Stimulated activated CD4-positive, alpha-beta T cell treated with anti-CD3 and anti-CD28 coated beads, Interleukin-4, amount 100 ng/mL, for 24 hours (primary cell): ENCODE results near the gene RBM19.

Source experiments
- DNase-seq: peaks from one replicate; pipeline ENCODE4 v3.0.0-alpha.2; 2020

The RBM19 gene

DNA sequence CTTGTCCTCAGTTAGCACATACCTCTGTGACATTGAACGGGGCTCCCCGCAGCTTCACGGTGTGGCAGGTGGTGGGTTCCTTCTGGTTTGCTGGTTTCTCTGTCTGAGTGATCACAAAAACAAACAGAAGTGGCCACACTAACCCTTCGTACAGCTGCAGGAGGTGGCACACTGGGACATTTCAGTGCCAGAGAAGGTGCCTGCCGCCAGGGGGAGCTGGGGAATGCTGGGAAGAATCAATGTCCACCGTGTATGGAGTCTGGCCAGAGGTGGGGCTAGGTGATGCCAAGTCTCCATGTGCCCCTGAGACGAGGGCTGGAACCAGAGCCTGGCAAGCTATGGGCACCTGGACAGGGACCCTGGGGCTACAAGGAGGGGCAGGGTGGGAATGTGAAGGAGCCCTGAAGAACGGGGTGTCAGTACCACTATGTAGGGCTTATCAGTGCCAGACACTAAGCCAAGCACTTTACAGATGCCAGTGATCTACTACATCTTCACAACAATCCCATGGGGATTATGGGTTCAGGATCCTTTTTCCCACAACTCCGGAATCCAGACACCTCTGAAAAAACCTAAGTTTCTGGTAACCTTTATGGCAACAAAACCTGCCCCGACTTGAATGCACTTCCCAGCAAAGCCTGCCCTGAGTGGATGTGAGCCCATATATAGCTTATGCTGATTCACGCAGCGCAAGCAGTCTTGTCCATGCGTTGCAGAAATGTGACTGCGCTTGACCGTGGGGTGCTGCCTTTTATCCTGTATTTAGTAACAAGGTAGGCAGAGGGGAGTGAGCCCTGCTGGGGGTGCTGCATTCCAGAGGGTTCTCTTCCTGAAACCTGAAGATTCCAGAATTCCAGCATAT, 10.8 kb downstream of the RBM19 start:
- DNase-seq, result no peak

DNA sequence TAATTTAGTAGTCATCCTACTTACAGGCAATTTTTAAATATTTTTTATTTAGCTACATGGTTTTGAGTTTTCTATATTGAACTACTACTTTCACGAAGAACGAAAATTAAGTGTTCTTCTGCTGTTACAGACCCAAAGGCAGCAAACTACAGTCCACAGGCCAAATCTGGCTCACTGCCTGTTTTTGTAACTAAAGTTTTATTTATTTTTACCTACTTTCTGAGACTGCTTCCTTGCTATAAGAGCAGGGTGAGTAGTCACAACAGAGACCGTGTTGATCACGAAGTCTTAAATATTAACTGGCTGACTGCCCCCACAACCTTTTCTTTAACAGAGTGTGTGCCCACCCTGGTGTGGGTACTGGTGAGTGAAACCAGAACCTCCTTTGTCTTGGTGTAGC, 11.6 kb downstream of the RBM19 start:
- DNase-seq, result no peak

DNA sequence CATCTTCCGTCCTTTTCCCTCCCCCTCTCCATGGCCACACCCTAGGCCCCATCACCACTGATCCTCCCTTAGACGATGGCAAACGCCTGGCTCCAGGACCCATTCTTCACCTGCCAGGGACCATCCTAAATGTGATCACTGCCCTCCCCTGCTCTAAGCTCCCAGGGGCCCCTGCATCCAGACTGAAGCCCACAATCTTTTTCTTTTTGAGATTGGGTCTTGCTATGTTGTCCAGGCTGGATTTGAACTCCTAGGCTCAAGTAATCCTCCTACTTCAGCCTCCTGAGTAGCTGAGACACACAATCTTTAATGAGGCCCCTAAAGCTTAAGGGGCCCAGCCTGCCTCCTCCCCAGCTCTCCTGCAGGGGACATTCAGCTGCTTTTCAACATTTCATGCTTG, 15.3 kb downstream of the RBM19 start:
- DNase-seq, result no peak

DNA sequence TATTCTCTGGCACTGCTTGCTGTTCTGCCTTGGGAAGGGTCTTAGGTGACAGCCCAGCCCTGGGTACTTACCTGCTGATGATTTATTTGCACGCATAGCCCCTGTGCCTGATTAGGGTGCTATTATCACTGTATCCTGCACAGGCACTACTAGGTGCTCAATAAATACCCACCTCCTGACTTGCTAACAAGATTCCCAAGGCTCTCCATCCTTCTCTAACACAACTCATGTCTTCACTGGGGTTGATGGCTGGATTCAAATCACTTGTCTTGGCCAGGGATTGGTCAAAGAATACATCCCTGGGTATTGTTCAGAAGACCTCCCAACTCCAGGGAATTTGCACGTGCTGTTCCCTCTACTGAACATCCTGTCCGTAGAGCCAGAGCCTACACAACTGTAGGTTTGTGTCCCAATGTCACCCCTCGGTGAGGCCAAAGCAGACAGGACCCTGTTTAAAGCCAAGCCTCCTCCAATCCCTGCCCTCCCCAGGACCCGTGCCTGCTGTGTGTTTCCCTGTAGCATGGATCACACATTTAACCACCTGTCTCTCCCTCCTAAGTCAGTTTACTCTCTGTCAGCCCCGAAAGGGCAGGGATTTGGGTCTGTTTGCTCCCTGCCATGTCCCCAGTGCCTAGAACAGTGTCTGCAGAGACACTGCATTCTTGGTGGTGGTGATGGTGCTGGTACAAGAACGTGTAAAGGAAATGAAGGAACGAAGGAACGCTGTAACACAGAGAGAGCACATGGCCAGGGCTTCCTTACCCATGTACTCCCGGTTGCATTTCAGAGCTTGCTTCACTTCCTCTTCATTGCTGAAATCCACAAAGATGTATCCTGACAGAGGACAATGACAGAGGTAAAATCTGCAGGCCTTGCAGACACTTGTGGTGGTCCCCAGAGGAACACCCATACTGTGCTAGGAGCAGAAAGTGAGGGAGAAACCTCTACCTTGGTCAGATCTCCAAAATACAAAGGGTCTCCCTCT, 16.5 kb downstream of the RBM19 start:
- DNase-seq, result no peak

DNA sequence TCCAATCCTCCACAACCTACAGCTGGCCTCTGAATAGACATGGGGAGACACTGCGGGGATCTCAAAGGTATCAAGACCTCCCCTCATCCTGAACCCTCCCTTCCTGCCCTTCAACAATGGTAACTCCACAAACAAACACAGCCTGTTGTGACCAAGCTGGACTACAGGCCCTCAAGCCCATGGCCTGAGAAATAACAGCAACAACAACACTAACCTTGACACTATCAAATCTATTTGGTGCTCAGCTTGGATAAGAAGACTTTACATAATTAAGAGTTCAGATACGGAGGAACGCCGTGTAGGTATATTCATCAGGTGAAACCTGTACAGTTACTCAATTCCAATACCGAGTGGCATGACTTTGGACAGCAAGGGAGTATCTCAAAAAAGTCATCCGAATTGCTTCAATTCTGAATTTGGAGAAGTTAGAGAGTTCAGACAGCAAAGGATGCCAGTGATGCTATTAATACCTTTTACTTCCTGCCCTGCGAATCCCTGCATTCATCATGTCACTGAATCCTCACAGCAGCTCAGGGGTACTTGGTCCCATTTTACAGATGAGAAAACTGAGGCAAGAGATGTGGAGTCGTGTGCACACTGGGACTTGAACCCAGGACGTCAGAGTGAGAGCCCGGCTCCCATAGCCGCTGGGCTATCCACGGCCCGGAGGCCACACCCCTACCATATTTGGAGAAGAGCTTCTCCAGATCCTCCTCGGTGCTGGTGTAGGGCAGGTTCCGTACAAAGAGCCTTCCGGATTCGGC, 17.8 kb downstream of the RBM19 start:
- no peak for DNase-seq

DNA sequence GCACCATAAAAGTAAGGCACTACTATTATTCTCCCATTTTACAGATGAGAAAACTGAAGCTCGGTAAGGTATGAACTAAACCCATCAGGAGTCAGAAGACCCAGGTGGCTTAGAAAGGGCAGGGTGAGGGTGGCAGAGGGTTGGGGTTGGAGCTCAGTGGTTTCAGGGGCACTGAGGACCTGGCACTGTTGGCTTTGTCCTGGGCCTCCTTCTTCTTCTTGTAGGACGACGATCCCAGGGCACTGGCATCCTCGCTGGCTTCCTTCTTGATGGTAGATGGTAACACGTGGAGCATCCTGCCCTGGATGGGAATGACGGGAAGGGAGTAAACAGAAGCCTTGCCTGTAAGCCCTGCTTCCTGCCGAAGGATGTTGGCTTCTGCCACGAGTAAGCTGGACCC, 19.9 kb downstream of the RBM19 start:
- no peak for DNase-seq

DNA sequence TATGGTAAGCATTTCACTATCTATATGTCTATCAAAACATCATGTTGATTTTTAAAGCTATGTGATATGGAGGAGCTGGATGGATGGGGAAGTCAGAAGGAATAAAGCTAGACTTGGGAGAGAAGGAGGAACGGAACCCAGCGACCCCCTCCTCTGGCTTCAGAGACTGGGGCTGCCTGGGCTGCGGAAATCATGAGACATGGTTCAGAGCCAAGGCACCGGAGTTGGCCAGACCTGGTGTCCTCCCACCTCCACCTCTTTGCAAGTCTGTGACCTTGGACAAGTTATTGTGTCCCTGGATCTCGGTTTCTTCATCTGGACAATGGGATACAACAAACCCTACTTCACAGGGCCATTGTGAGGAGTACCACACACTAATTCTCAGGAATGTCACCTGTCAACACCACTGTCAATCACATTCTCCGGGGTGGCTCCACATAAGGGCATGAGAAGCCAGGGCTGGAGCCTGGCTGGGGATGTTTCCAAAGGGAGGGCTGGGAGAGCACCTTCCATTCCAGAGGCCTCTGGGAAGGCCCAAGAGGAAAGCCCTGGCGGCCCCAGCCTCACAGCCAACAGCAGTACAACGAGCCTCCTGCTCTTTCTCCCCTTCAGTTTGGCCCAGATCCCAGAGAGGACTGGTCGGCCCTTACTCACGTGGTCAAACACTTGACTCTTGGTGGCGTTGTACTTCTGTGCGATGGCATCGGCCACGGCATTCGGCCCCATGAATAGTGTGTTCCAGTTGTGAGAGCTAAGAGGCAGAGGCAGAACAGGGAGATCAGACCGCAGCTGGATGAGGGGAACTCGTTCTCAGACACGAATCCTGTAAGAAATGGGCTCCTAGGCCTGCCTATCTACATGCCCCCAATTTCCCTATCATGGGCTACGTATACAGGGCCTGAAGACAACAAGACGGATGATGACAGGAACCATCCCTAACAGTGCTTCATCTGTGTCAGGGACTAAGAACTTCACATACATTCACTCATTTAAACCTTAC, 20.7 kb downstream of the RBM19 start:
- DNase-seq, result no peak

DNA sequence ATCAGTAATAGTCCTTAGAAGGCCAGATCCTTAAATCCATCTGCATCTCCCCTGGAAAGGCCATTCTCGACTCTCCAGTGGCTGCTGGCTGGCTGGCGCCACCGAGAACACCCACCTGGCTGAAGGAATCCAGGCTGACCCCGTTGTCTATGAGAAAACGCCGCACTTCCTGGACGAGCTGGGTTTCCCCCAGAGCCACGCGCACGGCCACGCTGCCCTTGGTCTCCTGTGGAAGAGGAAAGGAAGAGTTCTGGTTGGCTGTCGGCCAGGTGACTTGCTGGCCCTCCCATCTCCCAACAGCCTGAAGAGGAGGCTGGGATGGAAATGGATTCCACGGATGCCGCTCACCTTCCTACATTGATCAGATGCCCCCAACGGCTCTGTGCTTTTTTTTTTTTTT, 23.9 kb downstream of the RBM19 start:
- DNase-seq, result no peak

DNA sequence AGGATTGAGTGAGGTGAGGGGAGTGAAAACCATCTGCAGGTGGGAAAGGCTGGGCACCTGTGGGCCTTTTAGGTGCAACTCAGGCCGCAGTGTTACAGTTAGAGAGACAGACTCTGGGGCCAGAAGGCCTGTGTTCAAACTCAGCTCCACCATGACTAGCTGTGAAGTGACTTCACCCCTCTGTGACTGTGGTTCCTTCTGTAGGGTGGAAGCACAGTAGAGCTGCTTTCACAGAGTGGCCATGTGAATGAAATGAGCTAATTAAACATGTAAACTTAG, 25.0 kb downstream of the RBM19 start:
- DNase-seq, result no peak

DNA sequence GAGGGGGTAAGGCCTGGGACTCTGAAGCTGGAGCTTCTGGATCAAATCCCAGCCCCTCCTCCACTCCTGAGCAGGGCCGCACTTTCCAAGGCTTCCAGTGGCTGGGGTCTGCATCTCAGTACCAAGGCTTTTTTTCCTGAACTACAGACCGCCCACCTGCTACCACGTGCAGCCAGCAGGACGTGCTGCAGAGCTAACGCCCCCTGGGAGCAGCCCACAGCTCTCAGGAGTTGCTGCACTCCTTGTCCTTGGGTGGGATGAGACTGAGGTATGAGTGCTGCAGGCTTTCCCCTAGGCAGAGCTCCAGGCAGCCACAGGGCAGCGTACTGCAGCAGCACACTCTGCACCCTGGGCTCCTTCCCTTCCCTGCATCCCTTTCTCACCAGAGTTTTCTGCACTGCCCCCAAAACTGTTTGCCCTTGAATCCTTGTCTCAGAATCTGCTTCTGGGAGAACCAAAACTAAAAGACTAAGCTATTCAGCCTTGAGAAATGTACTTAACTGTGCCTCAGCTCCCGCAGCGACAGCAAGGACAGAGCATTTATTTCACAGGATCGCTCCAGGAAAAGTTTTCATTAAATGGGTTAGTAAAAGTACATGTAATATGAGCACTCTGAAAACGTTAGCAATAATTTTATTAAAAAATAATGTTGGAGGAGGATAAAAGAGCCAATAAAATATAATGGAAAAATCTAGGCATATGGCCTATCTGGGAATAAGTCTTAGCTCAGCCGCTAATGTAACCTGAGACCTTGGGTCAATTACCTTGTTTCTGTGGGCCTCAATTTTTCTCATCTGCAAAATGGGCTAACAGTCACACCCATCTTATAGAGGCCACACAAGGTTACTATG, 25.5 kb downstream of the RBM19 start:
- DNase-seq, result no peak

DNA sequence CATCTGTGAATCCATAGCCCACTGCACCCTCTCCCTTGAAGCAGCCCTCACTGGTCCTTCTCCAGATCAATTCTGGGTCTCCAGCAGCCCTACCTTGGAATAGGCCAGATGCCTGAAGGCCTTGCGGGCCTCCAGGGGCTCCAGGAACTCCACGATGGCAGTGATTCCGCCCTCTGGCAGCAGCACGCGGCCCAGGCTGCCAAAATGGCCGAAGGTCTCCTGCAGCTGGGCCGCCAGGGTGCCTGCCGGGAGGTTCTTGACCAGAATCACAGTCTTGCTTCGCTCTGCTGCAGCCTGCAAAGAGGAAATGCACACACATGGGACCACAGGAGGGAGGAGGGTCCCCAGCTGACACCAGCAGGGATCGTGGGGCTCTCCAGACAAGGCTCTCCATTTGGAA, 26.3 kb downstream of the RBM19 start:
- DNase-seq, result no peak

DNA sequence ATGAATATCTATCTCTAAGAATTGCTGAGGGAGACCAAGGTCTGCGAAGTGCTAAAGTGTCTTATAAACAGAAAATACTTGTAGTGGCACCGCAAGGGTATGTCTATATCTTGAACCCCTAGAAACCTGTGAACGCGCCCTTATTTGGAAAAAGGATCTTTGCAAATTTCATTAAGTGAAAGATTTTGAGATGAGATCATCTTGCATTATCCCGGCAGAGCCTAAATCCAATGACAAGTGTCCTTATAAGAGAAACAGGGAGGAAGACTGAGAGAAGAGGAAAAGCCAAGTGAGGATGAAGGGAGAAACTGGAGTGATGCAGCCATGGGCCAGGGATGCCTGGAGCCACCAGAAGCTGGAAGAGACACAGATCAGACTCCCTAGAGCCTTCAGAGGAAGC, 27.7 kb downstream of the RBM19 start:
- DNase-seq, result no peak

DNA sequence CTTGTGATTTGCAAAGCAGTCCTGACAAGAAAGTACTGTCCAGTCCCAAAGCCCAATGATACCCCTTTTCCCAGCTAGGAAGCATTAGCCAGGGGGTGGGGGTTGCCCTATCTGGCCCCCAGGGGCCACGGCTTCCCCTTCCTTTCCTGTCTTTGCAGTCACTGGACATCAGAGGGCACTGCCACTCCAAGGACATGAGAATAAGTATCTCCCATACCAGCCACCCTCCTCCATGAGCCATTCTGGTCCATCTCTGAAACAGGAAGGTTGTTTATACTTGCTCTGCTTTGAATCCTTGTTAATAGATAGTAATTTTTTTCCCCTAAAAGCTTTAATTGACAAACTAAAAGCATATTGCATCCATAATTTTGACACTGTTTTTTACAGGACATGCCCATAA, 29.7 kb downstream of the RBM19 start:
- no peak for DNase-seq

DNA sequence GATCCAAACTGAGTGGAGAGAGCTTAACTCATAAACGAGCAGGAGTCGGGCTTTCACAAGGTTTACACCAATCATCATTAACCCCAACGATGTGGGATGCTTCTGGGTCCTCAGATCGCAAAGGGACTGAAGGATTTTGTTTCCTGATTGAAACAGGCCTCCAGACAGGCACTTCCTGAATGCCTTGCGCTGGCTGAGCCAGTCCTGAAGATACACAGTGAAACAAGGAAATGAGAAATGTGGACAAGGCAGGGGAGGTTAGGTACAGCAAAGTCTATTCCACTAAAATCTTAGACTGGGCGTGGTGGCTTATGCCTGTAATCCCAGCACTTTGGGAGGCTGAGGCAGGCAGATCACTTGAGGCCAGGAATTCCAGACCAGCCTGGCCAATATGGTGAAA, 30.7 kb downstream of the RBM19 start:
- DNase-seq, result no peak

DNA sequence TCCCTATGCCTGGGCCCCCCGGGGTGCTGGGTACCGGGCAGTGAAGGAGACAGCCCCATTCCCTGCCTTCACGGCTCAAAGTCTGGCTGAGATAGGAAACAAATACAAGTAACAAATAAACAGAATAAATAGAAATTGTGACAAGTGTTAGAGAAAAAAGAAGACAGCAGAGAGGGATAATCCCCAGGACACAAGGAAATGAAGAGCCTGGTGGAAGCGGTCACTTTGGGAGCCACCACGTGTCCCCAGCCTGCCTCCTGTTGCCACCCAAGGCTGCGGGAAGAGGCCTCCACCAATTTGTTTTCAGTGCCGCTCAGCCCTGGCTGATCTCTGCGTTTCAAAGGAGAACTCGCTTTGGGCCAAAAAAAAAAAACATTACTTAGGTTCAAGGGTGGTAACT, 31.2 kb downstream of the RBM19 start:
- no peak for DNase-seq

DNA sequence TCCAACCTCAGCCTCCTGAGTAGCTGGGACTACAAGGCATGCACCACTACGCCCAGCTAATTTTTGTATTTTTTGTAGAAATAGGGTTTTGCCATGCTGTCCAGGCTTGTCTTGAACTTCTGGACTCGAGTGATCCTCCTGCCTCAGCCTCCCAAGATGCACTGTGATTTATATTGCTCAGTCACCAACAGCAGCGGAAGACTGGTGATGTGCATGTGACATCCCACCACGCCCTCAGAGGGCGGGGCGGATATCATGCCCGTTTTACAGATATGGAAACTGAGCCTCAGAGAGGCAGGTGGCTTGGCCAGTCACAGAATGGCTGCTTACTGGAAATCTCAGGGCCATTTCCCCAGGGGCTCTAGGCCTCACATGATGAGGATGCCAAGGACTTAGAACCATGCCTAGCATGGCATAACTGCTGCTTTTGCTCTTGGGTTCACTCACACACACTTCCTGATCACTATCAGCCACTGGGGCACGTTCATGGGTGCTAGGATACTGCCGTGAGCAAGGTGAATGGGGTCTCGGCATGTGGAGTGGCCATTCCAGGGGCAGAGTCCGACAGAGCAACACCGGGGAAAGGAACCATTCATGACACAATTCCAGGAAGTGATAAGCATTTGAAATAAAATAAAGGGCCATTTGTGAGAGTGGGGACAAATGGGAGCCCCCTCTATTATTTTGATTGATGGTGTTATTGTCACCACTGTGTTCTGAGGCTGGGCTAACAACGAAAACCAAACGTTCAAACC, 31.9 kb downstream of the RBM19 start:
- DNase-seq, result no peak

DNA sequence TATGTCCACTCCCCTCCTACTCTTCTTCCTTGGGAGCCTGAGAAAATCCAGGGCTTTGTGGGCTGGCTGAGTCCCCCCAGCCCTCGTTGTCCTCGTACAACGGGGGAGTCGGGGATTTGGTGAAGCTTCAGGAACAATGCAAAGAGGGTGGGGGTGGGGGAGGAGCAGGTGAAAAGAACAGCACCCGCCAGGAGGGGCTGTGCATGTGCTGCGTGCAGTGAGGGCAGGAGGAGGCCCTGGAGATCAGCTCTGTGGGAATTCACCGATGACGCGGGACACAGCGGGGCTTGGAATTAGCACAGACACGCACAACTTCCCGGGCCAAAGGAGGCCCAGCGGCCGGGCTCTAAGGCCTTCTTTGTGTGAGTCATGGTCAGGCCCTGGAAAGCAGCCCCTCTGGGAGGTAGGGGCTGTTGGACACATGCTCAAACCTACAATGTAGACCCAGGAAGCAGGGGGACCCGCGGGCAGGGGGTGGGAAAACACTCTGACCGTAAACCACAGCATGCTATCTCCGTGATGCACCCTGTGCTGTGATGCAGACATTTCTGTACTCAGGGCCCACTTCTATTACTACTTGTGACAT, 32.8 kb downstream of the RBM19 start:
- no peak for DNase-seq

DNA sequence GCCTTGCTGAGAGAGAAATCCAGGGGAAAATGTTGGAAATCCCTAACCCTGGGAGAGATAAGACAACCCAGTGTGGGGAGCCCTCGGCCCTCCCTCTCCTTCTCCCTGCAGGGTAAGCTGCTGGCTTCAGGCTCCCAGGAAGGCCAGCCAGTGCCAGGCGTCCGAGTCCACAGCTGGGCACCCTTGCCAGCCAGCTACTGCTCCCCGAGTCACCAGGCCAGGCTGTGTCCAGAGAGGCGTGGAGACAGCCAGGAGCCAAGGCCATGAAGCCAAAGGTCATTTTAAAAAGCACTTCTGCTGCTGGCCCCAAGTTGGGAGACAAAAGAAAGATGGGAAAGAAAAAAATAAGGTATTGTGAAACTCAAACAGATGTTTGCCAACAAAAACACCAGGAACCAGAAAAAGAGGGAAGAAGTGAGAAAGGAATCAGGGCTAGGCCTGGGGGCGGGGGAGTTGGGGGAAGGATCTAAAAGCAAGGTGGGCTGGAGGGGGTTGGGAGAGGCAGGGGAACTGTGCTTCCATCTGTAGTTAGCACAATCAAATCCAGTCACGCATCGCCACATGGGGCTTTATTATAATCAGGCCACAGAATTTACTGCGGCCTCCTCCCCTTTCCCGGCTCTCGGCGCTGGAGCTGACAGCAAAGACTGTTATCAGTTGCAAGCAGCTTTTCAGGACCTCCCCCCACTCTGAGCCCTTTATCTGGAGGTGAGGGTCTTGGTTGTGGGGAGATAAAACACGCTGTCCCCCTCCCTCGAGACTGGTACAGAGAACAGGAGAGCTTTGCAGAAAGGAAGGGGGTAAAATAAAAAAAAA, 33.5 kb downstream of the RBM19 start:
- no peak for DNase-seq

DNA sequence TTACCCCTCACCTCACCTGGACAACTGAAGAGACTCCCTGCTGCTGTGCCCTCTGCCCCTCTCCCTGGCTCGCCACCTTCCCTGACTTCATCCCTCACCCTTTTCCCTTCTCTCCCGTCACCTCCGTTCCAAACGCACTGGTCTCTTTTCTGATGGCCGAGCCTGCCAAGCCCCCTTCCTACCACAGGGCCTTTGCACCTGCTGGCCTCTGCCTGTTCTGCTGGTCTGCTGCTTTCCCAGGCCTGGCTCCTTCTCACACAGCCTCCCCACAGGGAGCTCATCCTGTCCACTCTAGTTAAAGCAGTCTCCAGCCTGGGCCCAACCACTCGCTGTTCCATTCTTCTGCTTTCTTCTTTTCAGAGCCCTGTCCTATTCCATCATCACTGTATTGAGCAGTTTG, 34.6 kb downstream of the RBM19 start:
- no peak for DNase-seq
